ENCODE results near the gene SYNE1. TPM values are rescaled to one million over a fixed set of nuclear protein-coding genes. Genes with fewer than 3 reads are reported as not detected.

Gene SYNE1
- total RNA-seq, 1 donor from 2014 or later = 81.3 TPM

DNA sequence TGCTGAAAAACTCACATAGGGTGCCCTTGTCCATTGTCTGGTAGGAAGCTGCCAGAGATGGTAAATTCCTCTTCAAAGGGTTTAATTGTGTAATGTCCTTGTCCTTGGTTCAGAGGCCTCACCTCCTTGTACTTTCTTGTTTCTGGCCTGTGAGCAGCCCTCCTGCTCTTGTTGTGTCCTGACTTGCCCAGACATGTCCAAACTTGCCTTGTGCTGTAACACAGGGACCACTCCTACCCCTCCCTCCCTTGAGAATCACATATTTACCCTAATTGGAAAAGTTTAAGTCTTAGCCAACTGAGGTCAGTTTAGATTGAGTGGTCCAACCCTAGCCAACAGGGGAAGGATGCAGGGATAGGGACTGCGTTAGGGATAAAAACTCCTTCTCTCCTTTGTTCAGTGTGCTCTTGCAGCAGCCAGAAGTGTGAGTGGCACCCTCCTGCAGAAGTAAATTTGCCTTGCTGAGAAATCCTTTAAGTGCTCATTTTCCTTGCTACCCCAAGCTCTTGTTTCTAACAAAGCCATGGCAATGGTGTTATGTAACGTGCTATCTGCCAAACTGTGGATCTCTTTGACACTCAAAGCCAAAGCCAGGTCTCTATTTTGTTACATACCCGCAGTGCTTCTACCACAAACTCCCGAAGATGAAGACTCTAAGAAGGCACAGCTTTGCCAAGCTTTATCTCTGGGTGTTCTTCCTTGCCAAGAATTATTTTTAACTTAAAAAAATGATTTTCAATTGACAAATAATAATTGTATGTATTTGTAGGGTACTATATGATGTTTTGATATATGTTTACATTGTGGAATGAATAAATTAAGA, 415.1 kb downstream of the SYNE1 start:
- DNase-seq = no peak

GRCh38 chr6:152220786-152221185, 416.4 kb downstream of the SYNE1 start:
- no peak for DNase-seq

GRCh38 chr6:152218887-152219286, 418.3 kb downstream of the SYNE1 start:
- DNase-seq = no peak

GRCh38 chr6:152212437-152212836, 424.7 kb downstream of the SYNE1 start:
- no peak for DNase-seq

- no peak for DNase-seq
These were observed 428.0 kb downstream of the SYNE1 start for GRCh38 chr6:152209211-152209610.

DNA sequence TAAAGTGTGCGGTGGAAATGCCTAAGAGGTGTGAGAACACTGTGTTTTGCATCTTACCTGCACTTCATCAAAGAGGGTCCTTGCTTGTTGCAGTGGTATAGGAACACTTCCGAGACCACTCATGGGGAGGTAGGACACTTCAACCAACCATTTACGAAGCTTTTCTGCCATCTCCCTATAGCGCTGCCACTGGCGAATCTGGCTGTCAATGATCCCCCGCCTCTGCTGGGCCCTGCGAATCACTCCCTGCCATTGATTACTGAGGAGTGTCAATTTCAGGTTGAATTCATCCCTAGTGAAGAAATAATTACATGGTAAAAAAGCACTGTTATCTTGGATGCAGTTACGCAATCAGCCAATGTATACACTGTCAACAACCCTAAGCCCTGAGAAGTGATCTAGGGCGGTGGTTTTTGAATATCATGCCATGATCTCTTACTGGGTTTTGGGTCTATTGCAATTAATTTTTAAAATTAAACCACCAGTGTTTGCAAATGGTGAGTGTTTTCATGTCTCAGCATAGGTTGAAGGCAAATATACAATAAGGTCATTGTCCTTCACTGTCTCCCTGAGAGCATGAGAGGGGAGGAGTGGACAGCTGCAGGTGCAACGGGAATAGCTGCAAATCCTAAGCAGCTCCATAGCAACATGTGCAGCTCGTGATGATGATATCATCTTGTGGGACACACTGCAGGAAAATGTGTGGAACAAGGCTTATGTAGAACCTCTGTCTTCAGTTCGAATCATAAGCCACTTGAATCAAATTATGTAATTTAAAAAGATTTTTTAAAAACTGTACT, 429.0 kb downstream of the SYNE1 start:
- no peak for DNase-seq

DNA sequence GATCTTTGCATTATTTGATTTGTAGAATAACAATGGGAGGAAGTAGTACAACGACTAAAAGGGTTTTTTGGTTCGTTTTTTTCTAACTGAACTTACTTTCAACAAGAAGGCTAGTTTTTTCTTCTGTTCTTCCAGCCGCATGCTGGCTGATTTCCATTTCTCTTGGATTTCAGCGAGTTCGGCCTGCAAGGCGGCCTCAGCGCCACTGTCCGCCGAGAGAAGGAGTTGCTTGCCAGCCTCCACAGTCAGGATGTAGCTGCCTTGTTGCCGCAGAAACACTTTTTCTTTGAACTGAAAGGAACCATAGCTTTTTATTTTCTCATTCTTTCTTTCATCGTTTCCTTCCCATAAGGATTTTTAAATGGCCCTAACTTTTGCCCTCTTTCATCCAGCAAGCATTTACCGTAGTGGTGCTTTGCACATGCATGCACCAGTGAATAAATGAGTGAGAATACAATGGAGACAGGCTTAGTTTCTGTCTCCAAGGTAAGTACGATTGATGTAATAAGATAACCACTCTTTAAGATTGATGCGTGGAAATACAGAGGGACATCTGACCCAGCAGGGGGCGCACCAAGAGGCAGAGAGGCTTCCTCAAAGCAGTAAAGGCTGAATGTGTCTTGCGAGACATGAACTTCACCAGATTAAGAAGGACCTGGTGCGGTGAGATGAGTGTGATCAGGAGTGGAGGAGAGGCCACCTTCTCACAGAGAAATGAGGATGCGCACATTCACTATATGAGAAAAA, 430.9 kb downstream of the SYNE1 start:
- peak; percentile 15 for DNase-seq

DNA sequence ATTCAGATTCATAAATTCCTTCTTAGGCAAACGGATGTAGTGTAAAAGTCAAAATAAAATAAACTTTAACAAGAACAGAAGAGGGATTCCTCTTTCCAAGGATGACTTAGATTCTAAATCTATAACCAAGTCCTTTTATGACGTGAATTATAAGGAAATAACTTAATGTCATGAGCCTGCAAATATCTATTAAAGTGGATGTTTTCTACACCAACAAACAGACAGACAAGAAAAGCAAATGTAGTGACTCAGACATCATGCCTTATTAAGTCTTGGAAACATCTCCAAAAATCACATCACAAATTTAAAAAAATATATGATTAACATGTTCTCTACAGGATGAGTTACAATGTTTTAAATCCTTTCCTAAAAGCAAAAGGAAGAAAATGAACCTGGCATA, 432.6 kb downstream of the SYNE1 start:
- no peak for DNase-seq

- no peak for DNase-seq
These were observed 436.0 kb downstream of the SYNE1 start for GRCh38 chr6:152201120-152201519.

- no peak for DNase-seq
These were observed 441.3 kb downstream of the SYNE1 start for GRCh38 chr6:152195896-152196295.

GRCh38 chr6:152189736-152190135, 447.4 kb downstream of the SYNE1 start:
- DNase-seq = no peak

GRCh38 chr6:152188011-152188410, 449.2 kb downstream of the SYNE1 start:
- no peak for DNase-seq

- no peak for DNase-seq
These were observed 450.3 kb downstream of the SYNE1 start for GRCh38 chr6:152186840-152187239.

DNA sequence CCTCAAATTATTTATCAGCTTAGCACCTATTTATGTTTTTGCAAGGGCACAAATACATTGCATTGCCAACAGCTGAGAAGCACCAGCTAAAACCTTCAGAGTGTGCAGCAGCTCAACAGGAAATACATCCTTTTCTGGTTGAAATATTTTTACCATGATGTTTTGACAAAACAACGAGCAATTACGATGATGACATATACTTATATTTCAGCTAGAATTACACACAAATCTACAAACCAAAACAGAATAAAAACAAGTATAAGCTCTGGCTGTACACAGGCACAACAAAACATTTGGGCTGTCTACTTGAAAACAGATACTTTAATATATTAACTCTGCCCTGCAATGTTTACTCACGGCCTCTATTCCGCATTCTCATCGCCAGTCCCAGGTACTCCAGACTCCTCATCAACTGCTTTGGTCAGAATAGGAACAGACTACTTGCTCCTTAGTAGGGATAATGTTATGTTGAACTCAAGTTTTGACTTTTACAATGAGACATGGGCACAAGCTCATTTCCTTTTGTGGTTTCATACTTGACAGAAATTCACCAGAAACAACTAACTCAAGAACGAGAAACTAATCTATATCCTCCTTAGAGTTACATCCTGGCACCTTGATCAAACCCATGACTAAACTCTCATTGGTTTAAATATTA, 452.1 kb downstream of the SYNE1 start:
- no peak for DNase-seq

DNA sequence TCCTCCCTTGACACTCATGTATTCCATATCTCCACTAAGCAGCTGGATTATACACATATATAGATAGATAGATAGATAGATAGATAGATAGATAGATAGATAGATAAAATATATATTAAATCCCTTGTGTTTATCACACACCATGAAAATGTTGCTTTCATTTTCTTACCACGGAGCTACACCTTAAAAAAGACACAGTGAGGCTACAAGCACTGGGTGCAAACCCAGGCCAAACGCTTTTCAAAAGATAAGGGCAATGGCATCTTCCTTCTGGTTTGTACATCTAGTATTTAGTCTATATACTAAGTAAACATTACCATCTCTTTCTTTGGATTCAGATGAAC, 452.6 kb downstream of the SYNE1 start:
- no peak for DNase-seq

DNA sequence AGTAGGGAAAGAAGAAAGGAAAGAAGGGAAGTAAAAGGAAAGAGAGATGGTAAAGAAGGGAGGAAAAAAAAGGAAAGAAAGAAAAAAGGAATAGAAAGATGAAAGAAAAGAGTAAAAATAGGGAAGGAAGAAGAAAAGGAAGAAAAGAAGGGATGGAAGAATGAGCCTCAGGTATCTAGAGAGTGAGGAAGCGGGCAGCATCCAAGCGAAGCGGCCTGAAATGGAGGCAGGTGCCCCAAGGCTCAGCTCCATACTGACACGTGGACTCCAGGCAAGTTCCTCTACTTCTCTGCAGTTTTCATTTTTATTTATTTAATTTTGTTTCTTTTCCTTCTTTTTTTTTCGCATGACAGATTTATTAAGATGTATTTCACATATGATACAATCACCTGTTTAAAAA, 456.6 kb downstream of the SYNE1 start:
- DNase-seq = no peak

DNA sequence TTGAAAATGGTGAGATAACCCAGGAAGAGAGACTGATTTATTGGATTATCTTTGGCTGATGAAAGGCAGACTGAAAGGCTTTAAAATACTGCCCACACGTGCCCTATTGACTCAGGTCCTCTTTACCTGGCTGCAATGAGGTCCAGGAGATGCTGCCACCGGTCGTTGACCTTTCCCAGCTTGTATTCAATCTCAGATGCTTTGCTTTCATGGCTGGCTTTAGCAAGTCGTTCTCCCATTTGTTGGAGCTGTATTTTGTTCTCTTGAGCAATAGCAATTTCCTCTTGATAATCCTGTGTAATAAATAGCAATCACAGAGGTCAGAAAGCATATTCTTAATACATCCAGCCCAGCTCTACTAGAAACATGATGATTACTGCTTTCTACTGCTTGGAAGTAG, 460.9 kb downstream of the SYNE1 start:
- DNase-seq = no peak

DNA sequence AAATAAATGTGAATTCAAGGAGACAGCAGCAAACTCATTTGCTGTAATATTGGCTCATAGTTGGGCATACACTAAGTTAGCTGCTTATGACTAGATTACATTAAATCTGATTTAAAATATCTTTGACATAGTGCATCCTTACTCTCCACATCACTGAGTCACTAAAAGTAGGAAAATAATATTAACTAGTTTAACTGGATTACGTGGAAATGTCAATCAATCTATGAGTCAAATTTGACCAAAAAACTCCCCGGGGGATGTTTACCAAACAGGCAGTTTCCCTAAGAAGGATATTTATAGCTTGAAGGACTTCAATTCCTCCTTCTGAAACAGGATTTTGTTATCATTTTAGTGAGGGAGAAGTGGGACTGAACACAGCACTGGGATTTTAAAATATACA, 463.2 kb downstream of the SYNE1 start:
- DNase-seq = no peak

GRCh38 chr6:152173321-152173720, 463.8 kb downstream of the SYNE1 start:
- no peak for DNase-seq

DNA sequence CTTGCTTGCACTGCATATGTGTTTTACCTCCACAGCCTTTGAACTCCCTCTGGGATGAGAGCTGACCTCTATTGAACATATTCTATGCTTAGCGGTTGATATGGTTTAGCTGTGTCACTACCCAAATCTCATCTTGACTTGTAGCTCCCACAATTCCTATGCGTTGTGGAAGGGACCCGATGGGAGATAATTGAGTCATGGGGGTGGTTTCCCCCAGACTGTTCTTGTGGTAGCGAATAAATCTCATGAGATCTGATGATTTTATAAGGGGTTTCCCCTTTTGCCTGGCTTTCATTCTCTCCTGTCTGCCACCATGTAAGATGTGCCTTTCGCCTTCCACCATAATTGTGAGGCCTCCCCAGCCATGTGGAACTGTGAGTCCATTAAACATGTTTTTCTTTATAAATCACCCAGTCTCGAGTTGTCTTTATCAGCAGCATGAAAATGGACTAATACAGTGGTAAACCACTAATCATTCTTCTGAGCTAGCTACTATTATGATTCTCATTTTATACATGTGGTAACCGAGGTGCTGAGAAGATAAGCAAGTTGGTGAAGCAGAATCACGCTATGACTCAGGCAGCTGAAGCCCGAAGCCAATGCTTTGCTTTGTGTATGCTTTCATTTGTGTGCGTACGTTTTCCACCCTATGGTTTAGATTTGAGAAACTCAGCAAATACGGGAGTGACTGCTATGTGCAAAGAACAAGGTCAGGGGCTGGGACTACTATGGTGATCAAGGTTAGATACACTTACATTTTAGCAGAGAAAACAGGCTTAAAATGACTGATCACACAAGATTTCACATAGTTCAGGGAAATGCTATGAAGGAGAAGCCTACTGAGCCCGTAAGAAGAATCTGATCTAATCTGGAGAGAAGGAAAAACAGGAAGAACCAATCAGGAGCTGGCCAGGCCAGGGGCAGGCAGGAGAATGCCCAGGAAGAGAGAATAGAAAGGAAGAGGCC, 466.2 kb downstream of the SYNE1 start:
- no peak for DNase-seq

DNA sequence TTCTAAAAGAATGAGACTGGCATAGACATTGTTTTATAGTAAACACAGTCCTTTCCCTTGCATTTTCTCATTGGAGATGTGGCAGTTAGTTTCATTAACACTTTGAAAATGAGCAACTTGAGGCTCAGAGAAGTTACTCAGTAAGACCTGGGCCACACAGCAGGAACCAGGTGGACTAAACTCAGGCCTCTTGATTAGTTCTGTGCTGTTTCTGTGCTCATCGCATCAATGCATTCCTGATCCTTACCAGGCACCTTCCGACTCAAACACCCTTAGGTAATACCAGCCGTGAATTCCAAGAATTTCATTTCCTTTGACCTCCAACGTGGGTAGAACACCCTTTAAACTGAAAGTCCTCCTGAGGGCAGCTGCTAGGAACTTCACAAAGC, 466.9 kb downstream of the SYNE1 start:
- DNase-seq = no peak
